ENCODE results near the gene CCDC33. TPM values are rescaled to one million over a fixed set of nuclear protein-coding genes. Genes with fewer than 3 reads are reported as not detected.
A peak's percentile ranks its signal among the peaks of the same experiment; 100 is the strongest.

CCDC33 gene
- total RNA-seq, 1 experiment from 2014 or later: 10.6 TPM

DNA sequence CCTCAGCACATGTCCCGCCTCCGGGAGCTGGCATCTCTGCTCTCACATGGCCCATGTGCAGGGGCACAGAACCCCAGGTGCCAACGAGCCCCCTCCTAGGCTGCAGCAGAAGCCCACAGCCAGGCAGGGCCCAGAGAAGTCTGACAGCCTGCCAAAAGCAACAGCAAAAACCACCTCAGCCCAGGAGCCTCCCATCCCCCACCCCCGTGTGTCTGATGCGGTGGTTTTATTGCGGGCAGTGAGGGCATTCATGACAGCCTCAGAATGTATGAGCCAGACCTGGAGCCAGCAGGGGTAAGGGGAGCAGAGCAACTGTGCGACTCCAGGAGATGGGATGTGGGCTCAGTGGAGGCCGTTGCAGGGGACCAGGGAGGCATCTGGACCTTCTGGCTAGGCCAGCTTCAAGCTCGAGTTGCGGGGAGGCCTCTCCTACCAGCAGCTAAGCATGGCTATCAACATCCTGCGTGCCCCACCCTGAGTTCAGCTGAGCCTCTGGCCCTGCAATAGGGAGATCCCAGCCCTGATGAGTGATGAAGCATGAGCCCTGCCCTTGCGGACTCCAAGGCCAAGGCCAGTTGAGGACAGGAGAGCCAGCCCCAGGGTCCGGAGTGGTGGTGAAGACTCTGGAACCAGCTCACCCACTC lies 78.8 kb downstream of the CCDC33 start:
- Mint-ChIP-seq H3K4me1 (peaks cover 59% of the 10 kb centered on the region), H3K27me3 (ENCODE audit: low read depth) (no peaks in the 10 kb centered on the region; the same call in none of the 2 replicates), H3K36me3 (no peaks in the 10 kb centered on the region), H3K27ac (no peak overlapping the region), H3K9me3 (no peaks in the 10 kb centered on the region), H3K4me3 (no peak overlapping the region)
- POLR2A ChIA-PET: no interaction called here
- CTCF ChIA-PET: interaction anchor here (0.5 to 2.7 kb wide), 13 partner anchors 10 to 342 kb away, joined by 3 to 12 read pairs (median 5); partner anchors contain the start of gene STRA6
- TF ChIP-seq ETV6 (CRISPR knock-in tag; IDR thresholded peaks at IDR 0.05): 0 out of 2 replicates have a peak, but pooled peaks have one; percentile 34
- TF ChIP-seq, protein P1, sequence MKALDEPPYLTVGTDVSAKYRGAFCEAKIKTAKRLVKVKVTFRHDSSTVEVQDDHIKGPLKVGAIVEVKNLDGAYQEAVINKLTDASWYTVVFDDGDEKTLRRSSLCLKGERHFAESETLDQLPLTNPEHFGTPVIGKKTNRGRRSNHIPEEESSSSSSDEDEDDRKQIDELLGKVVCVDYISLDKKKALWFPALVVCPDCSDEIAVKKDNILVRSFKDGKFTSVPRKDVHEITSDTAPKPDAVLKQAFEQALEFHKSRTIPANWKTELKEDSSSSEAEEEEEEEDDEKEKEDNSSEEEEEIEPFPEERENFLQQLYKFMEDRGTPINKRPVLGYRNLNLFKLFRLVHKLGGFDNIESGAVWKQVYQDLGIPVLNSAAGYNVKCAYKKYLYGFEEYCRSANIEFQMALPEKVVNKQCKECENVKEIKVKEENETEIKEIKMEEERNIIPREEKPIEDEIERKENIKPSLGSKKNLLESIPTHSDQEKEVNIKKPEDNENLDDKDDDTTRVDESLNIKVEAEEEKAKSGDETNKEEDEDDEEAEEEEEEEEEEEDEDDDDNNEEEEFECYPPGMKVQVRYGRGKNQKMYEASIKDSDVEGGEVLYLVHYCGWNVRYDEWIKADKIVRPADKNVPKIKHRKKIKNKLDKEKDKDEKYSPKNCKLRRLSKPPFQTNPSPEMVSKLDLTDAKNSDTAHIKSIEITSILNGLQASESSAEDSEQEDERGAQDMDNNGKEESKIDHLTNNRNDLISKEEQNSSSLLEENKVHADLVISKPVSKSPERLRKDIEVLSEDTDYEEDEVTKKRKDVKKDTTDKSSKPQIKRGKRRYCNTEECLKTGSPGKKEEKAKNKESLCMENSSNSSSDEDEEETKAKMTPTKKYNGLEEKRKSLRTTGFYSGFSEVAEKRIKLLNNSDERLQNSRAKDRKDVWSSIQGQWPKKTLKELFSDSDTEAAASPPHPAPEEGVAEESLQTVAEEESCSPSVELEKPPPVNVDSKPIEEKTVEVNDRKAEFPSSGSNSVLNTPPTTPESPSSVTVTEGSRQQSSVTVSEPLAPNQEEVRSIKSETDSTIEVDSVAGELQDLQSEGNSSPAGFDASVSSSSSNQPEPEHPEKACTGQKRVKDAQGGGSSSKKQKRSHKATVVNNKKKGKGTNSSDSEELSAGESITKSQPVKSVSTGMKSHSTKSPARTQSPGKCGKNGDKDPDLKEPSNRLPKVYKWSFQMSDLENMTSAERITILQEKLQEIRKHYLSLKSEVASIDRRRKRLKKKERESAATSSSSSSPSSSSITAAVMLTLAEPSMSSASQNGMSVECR (CRISPR knock-in tag; IDR thresholded peaks at IDR 0.05; ENCODE audit: borderline replicate concordance): no peak
- DNase-seq (ENCODE audit: low spot score): no peak
- no peak for ATAC-seq

- DNase-seq (ENCODE audit: low spot score) (no peak), ATAC-seq (no peak)
- ChIA-PET POLR2A (no interaction called here), CTCF (interaction anchor here (0.8 to 2.7 kb wide), 13 partner anchors 8 to 343 kb away, joined by 3 to 12 read pairs (median 6); partner anchors contain the start of gene STRA6)
- Mint-ChIP-seq H3K36me3 (no peaks in the 10 kb centered on the region), H3K4me3 (no peak overlapping the region), H3K4me1 (peaks cover 63% of the 10 kb centered on the region), H3K27me3 (ENCODE audit: low read depth) (no peaks in the 10 kb centered on the region; the same call in 1 of the 2 replicates), H3K9me3 (no peaks in the 10 kb centered on the region), H3K27ac (no peak overlapping the region)
- TF ChIP-seq MXD4 (CRISPR knock-in tag; IDR thresholded peaks at IDR 0.05; ENCODE audit: borderline replicate concordance) (no peak), CREM (CRISPR knock-in tag; IDR thresholded peaks at IDR 0.05) (no peak), ATF1 (CRISPR knock-in tag; IDR thresholded peaks at IDR 0.05) (no peak), JUN (CRISPR knock-in tag; IDR thresholded peaks at IDR 0.05) (no peak), ZBTB21 (CRISPR knock-in tag; IDR thresholded peaks at IDR 0.05; ENCODE audit: borderline replicate concordance) (no peak)
- TF ChIP-seq, protein P2, sequence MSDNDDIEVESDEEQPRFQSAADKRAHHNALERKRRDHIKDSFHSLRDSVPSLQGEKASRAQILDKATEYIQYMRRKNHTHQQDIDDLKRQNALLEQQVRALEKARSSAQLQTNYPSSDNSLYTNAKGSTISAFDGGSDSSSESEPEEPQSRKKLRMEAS (CRISPR knock-in tag; IDR thresholded peaks at IDR 0.05): no peak
- TF ChIP-seq, protein P3, sequence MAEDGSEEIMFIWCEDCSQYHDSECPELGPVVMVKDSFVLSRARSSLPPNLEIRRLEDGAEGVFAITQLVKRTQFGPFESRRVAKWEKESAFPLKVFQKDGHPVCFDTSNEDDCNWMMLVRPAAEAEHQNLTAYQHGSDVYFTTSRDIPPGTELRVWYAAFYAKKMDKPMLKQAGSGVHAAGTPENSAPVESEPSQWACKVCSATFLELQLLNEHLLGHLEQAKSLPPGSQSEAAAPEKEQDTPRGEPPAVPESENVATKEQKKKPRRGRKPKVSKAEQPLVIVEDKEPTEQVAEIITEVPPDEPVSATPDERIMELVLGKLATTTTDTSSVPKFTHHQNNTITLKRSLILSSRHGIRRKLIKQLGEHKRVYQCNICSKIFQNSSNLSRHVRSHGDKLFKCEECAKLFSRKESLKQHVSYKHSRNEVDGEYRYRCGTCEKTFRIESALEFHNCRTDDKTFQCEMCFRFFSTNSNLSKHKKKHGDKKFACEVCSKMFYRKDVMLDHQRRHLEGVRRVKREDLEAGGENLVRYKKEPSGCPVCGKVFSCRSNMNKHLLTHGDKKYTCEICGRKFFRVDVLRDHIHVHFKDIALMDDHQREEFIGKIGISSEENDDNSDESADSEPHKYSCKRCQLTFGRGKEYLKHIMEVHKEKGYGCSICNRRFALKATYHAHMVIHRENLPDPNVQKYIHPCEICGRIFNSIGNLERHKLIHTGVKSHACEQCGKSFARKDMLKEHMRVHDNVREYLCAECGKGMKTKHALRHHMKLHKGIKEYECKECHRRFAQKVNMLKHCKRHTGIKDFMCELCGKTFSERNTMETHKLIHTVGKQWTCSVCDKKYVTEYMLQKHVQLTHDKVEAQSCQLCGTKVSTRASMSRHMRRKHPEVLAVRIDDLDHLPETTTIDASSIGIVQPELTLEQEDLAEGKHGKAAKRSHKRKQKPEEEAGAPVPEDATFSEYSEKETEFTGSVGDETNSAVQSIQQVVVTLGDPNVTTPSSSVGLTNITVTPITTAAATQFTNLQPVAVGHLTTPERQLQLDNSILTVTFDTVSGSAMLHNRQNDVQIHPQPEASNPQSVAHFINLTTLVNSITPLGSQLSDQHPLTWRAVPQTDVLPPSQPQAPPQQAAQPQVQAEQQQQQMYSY (CRISPR knock-in tag; IDR thresholded peaks at IDR 0.05): no peak
- TF ChIP-seq, protein P4, sequence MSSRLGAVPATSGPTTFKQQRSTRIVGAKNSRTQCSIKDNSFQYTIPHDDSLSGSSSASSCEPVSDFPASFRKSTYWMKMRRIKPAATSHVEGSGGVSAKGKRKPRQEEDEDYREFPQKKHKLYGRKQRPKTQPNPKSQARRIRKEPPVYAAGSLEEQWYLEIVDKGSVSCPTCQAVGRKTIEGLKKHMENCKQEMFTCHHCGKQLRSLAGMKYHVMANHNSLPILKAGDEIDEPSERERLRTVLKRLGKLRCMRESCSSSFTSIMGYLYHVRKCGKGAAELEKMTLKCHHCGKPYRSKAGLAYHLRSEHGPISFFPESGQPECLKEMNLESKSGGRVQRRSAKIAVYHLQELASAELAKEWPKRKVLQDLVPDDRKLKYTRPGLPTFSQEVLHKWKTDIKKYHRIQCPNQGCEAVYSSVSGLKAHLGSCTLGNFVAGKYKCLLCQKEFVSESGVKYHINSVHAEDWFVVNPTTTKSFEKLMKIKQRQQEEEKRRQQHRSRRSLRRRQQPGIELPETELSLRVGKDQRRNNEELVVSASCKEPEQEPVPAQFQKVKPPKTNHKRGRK (CRISPR knock-in tag; IDR thresholded peaks at IDR 0.05; ENCODE audit: borderline replicate concordance): no peak
- TF ChIP-seq, protein P5, sequence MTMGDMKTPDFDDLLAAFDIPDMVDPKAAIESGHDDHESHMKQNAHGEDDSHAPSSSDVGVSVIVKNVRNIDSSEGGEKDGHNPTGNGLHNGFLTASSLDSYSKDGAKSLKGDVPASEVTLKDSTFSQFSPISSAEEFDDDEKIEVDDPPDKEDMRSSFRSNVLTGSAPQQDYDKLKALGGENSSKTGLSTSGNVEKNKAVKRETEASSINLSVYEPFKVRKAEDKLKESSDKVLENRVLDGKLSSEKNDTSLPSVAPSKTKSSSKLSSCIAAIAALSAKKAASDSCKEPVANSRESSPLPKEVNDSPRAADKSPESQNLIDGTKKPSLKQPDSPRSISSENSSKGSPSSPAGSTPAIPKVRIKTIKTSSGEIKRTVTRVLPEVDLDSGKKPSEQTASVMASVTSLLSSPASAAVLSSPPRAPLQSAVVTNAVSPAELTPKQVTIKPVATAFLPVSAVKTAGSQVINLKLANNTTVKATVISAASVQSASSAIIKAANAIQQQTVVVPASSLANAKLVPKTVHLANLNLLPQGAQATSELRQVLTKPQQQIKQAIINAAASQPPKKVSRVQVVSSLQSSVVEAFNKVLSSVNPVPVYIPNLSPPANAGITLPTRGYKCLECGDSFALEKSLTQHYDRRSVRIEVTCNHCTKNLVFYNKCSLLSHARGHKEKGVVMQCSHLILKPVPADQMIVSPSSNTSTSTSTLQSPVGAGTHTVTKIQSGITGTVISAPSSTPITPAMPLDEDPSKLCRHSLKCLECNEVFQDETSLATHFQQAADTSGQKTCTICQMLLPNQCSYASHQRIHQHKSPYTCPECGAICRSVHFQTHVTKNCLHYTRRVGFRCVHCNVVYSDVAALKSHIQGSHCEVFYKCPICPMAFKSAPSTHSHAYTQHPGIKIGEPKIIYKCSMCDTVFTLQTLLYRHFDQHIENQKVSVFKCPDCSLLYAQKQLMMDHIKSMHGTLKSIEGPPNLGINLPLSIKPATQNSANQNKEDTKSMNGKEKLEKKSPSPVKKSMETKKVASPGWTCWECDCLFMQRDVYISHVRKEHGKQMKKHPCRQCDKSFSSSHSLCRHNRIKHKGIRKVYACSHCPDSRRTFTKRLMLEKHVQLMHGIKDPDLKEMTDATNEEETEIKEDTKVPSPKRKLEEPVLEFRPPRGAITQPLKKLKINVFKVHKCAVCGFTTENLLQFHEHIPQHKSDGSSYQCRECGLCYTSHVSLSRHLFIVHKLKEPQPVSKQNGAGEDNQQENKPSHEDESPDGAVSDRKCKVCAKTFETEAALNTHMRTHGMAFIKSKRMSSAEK (CRISPR knock-in tag; IDR thresholded peaks at IDR 0.05; ENCODE audit: borderline replicate concordance): no peak
- TF ChIP-seq, protein P6, sequence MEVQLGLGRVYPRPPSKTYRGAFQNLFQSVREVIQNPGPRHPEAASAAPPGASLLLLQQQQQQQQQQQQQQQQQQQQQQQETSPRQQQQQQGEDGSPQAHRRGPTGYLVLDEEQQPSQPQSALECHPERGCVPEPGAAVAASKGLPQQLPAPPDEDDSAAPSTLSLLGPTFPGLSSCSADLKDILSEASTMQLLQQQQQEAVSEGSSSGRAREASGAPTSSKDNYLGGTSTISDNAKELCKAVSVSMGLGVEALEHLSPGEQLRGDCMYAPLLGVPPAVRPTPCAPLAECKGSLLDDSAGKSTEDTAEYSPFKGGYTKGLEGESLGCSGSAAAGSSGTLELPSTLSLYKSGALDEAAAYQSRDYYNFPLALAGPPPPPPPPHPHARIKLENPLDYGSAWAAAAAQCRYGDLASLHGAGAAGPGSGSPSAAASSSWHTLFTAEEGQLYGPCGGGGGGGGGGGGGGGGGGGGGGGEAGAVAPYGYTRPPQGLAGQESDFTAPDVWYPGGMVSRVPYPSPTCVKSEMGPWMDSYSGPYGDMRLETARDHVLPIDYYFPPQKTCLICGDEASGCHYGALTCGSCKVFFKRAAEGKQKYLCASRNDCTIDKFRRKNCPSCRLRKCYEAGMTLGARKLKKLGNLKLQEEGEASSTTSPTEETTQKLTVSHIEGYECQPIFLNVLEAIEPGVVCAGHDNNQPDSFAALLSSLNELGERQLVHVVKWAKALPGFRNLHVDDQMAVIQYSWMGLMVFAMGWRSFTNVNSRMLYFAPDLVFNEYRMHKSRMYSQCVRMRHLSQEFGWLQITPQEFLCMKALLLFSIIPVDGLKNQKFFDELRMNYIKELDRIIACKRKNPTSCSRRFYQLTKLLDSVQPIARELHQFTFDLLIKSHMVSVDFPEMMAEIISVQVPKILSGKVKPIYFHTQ (CRISPR knock-in tag; IDR thresholded peaks at IDR 0.05): no peak
- TF ChIP-seq, protein P7, sequence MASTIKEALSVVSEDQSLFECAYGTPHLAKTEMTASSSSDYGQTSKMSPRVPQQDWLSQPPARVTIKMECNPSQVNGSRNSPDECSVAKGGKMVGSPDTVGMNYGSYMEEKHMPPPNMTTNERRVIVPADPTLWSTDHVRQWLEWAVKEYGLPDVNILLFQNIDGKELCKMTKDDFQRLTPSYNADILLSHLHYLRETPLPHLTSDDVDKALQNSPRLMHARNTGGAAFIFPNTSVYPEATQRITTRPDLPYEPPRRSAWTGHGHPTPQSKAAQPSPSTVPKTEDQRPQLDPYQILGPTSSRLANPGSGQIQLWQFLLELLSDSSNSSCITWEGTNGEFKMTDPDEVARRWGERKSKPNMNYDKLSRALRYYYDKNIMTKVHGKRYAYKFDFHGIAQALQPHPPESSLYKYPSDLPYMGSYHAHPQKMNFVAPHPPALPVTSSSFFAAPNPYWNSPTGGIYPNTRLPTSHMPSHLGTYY (CRISPR knock-in tag; IDR thresholded peaks at IDR 0.05): no peak
Measured at GRCh38 chr15:74315626-74316025, 79.5 kb downstream of the CCDC33 start.

All from WTC11 (cell line).